ENCODE data around the gene EPB41L4A.

GRCh38 chr5:112203229-112203628, 215.8 kb downstream of the EPB41L4A start:
- no peak for TF ChIP-seq CTCF (IDR thresholded peaks at IDR 0.05)
- no peak for TF ChIP-seq ZFX (IDR thresholded peaks at IDR 0.05; ENCODE audit: borderline replicate concordance)
